ENCODE results near the gene POC1A. TPM values are rescaled to one million over a fixed set of nuclear protein-coding genes. Genes with fewer than 3 reads are reported as not detected.

POC1A gene
- total and polyA plus RNA-seq, 10 of the 15 experiments (the other 5 are each of a cell fraction or from before 2014, with no cell fraction given): 8.5 to 49.8 (median 23.5) TPM

GRCh38 chr3:52070724-52071621 is 83.2 kb downstream of the POC1A start:
- H3K4me2 ChIP-seq (ENCODE audit: control insufficient read depth, insufficient read depth): no peak overlapping the region
- no TSS peak for BruUV-seq (replicated peaks)
- FAIRE-seq (no peak), DNase-seq (ENCODE audit: low read depth, low spot score) (no peak), ATAC-seq (0 out of 3 replicates have a peak, but pooled peaks have one; percentile 18)
- in situ Hi-C loops (cut with MboI) (no loop called here), intact Hi-C loops (cut with micrococcal nuclease; ENCODE audit: unreplicated experiment) (no loop called here)
- H2AFZ ChIP-seq (ENCODE audit: control insufficient read depth, low read depth, low read length): no peak overlapping the region
- H3K9ac ChIP-seq (ENCODE audit: control insufficient read depth, insufficient read depth, low read length): no peak overlapping the region
- POLR2A ChIA-PET: no interaction called here
- TF ChIP-seq NR2F1 (conservative IDR thresholded peaks at IDR 0.05) (0 out of 2 replicates have a peak, but pooled peaks have one; percentile 36), TAF1 (IDR thresholded peaks at IDR 0.05; ENCODE audit: borderline replicate concordance, low read depth, low read length) (no peak), MEF2B (IDR thresholded peaks at IDR 0.05; ENCODE audit: partially characterized antibody, poor library complexity, severe bottlenecking) (no peak), HCFC1 (IDR thresholded peaks at IDR 0.05; ENCODE audit: low read length) (no peak)
- H3K27ac ChIP-seq (ENCODE audit: control insufficient read depth, insufficient read depth): no peak overlapping the region
- H3K27me3 ChIP-seq (replicated peaks in 1 of 2; ENCODE audit: control insufficient read depth in 2 of 2, insufficient read depth in 2 of 2, low read length in 1 of 2): no peaks in the 10 kb centered on the region
- no peaks in the 10 kb centered on the region for H3K79me2 ChIP-seq (ENCODE audit: control insufficient read depth, insufficient read depth, low read length)
- H3K36me3 ChIP-seq (ENCODE audit: control insufficient read depth in 2 of 2, insufficient read depth in 2 of 2, low read length in 1 of 2): peaks cover 0 to 3% of the 10 kb centered on the region in 2 experiments; a peak in 3 of 4 replicates
- RAD21 ChIA-PET (ENCODE audit: unreplicated experiment): no interaction called here
- SMC1A ChIA-PET (ENCODE audit: uncharacterized antibody, unreplicated experiment): no interaction called here
- H4K20me1 ChIP-seq (ENCODE audit: control insufficient read depth, insufficient read depth): no peaks in the 10 kb centered on the region
- WGBS (ENCODE audit: insufficient coverage, insufficient replicate concordance, low lambda C conversion rate, missing lambda C conversion rate): 64% methylated on average over 22 of the region's 22 CpGs
- H3K4me3 ChIP-seq: no peak overlapping the region
- H3K9me3 ChIP-seq (replicated peaks; ENCODE audit: control insufficient read depth, insufficient read depth, low read length): no peaks in the 10 kb centered on the region
- no peaks in the 10 kb centered on the region for H3K4me1 ChIP-seq (ENCODE audit: control insufficient read depth, insufficient read depth, low read length)
- CTCF ChIA-PET: interaction anchor here (0.8 kb wide), 1 partner anchor 52 kb away, joined by 3 read pairs; no protein-coding TSS in a partner anchor

GRCh38 chr3:52069855-52070254 is 84.4 kb downstream of the POC1A start:
- POLR2A ChIA-PET: no interaction called here
- WGBS (ENCODE audit: insufficient coverage, insufficient replicate concordance, low lambda C conversion rate, missing lambda C conversion rate): 97% methylated on average over 4 of the region's 4 CpGs
- CTCF ChIA-PET: no interaction called here
- TF ChIP-seq CHD1 (IDR thresholded peaks at IDR 0.05; ENCODE audit: low read depth, low read length) (no peak), NFYA (IDR thresholded peaks at IDR 0.05; ENCODE audit: borderline replicate concordance, low read depth, low read length) (no peak), WRNIP1 (IDR thresholded peaks at IDR 0.05; ENCODE audit: borderline replicate concordance, low read depth, low read length) (no peak), ZBTB40 (IDR thresholded peaks at IDR 0.05; ENCODE audit: borderline replicate concordance) (no peak), SKIL (IDR thresholded peaks at IDR 0.05; ENCODE audit: low read depth, poor library complexity, severe bottlenecking) (no peak)

More at GRCh38 chr3:52069855-52070254, 84.4 kb downstream of the POC1A start:
- DNase-seq (ENCODE audit: low read depth, low spot score) (no peak), ATAC-seq (no peak), FAIRE-seq (no peak)
- Histone ChIP-seq H3K4me2 (ENCODE audit: control insufficient read depth, insufficient read depth) (no peak overlapping the region), H3K27me3 (replicated peaks in 1 of 2; ENCODE audit: control insufficient read depth in 2 of 2, insufficient read depth in 2 of 2, low read length in 1 of 2) (no peaks in the 10 kb centered on the region), H3K79me2 (ENCODE audit: control insufficient read depth, insufficient read depth, low read length) (no peaks in the 10 kb centered on the region), H3K9me3 (replicated peaks; ENCODE audit: control insufficient read depth, insufficient read depth, low read length) (no peaks in the 10 kb centered on the region), H3K36me3 (ENCODE audit: control insufficient read depth in 2 of 2, insufficient read depth in 2 of 2, low read length in 1 of 2) (peaks cover 0 to 1% of the 10 kb centered on the region in 2 experiments; a peak in 3 of 4 replicates), H2AFZ (ENCODE audit: control insufficient read depth, low read depth, low read length) (no peak overlapping the region), H3K9ac (ENCODE audit: control insufficient read depth, insufficient read depth, low read length) (no peak overlapping the region), H3K4me1 (ENCODE audit: control insufficient read depth, insufficient read depth, low read length) (no peaks in the 10 kb centered on the region), H4K20me1 (ENCODE audit: control insufficient read depth, insufficient read depth) (no peaks in the 10 kb centered on the region), H3K4me3 (no peak overlapping the region), H3K27ac (ENCODE audit: control insufficient read depth, insufficient read depth) (no peak overlapping the region)
- in situ Hi-C loops (cut with MboI) (no loop called here), intact Hi-C loops (cut with micrococcal nuclease; ENCODE audit: unreplicated experiment) (no loop called here)
- BruUV-seq (replicated peaks): no TSS peak
- ChIA-PET SMC1A (ENCODE audit: uncharacterized antibody, unreplicated experiment) (interaction anchor here (1.0 kb wide), 1 partner anchor 41 kb away, joined by 3 read pairs; no protein-coding TSS in a partner anchor), RAD21 (ENCODE audit: unreplicated experiment) (no interaction called here)

All from GM12878 (cell line).